HT1080 (cell line): ENCODE measurements around the gene COL6A2. TPM values are rescaled to one million over a fixed set of nuclear protein-coding genes. Genes with fewer than 3 reads are reported as not detected.
"Not testable (repeated sequence)": the region's sequence is repeated elsewhere in the genome, so short reads cannot be mapped to it uniquely, and the experiment has no call there.

Experiments used
- DNase-seq: peaks from one replicate; pipeline ENCODE4 v3.0.0-alpha.2; 2015; ENCODE audit warnings: low read depth
- total RNA-seq: library from RNA; depleted of rRNA; stranded (reverse); fragments of >200 nt; shearing (Covaris generic); gene quantifications from 2 replicates; pipeline ENCODE4 v1.2.3, GENCODE V29; 2014

Gene COL6A2
- total RNA-seq, 1 experiment from 2014 or later, result 58.8 TPM

GRCh38 chr21:46060596-46061061 lies 37.3 kb upstream of the COL6A2 start:
- peak; percentile 89 for DNase-seq

GRCh38 chr21:46061063-46061462 lies 36.8 kb upstream of the COL6A2 start:
- DNase-seq, result no peak

- no peak for DNase-seq
Measured at GRCh38 chr21:46061518-46061917, 36.4 kb upstream of the COL6A2 start.

- DNase-seq, result no peak
Measured at GRCh38 chr21:46061950-46062349, 36.0 kb upstream of the COL6A2 start.

GRCh38 chr21:46062471-46063211 lies 35.3 kb upstream of the COL6A2 start:
- no peak for DNase-seq

- DNase-seq, result no peak
Measured at GRCh38 chr21:46063227-46063626, 34.7 kb upstream of the COL6A2 start.

GRCh38 chr21:46063734-46064680 lies 33.9 kb upstream of the COL6A2 start:
- DNase-seq, result no peak

- no peak for DNase-seq
Measured at GRCh38 chr21:46064870-46065214, 33.1 kb upstream of the COL6A2 start.

- no peak for DNase-seq
Measured at GRCh38 chr21:46065215-46065913, 32.5 kb upstream of the COL6A2 start.

- no peak for DNase-seq
Measured at GRCh38 chr21:46065914-46066551, 31.9 kb upstream of the COL6A2 start.

GRCh38 chr21:46066591-46067331 lies 31.2 kb upstream of the COL6A2 start:
- DNase-seq, result no peak

- DNase-seq, result no peak
Measured at GRCh38 chr21:46067505-46068201, 30.3 kb upstream of the COL6A2 start.

GRCh38 chr21:46068516-46069079 lies 29.3 kb upstream of the COL6A2 start:
- no peak for DNase-seq

- no peak for DNase-seq
Measured at GRCh38 chr21:46069166-46069565, 28.7 kb upstream of the COL6A2 start.

GRCh38 chr21:46069719-46070279 lies 28.1 kb upstream of the COL6A2 start:
- no peak for DNase-seq

- no peak for DNase-seq
Measured at GRCh38 chr21:46071082-46071481, 26.8 kb upstream of the COL6A2 start.

- DNase-seq, result not testable (repeated sequence)
Measured at GRCh38 chr21:46076724-46077123, 21.2 kb upstream of the COL6A2 start.

GRCh38 chr21:46077674-46078101 lies 20.2 kb upstream of the COL6A2 start:
- no peak for DNase-seq

- no peak for DNase-seq
Measured at GRCh38 chr21:46078322-46078977, 19.5 kb upstream of the COL6A2 start.
